B cell (primary cell): Measurements from ENCODE around the gene PRLH. TPM values are rescaled to one million over a fixed set of nuclear protein-coding genes. Genes with fewer than 3 reads are reported as not detected.

Experiments
- ATAC-seq: fragments of 200-7000 bp; cut with Tn5 transposase; one replicate; pipeline ENCODE4 v1.10.0; 2021; ENCODE audit warnings: low read depth, mild to moderate bottlenecking, moderate number of reproducible peaks, moderate library complexity
- CTCF ChIA-PET: fragments of 350-600 bp; sonication (Branson Sonifier 250); formaldehyde crosslinking; loops from one replicate; lab custom pipeline; 2021; ENCODE audit warnings: antibody characterized with exemption, inconsistent platforms; lab: Charles Lee
- POLR2A ChIA-PET: fragments of 350-600 bp; sonication (Branson Sonifier 250); formaldehyde crosslinking; loops from one replicate; lab custom pipeline; 2021; ENCODE audit warnings: antibody characterized with exemption; lab: Charles Lee
- DNase-seq: peaks from one replicate; pipeline ENCODE4 v3.0.0; 2013
- H2AFZ ChIP-seq: 2 replicates; pipeline ENCODE4 v1.6.1; 2012; ENCODE audit warnings: mild to moderate bottlenecking, low read depth, low read length; ENCODE audit not compliant: insufficient read depth, poor library complexity, severe bottlenecking
- H3K27ac ChIP-seq, 2 donors: 1 replicate in 1 of 2; 2 replicates in 1 of 2; pipeline ENCODE4 v1.5.1; 2012 to 2013; ENCODE audit warnings: low read length in 2 of 2, mild to moderate bottlenecking in 2 of 2, moderate library complexity in 1 of 2
- H3K27me3 ChIP-seq, 4 experiments: fragments of 200-600 bp in 1 of 4; sonication (generic) in 1 of 4; replicated peaks in 1 of 4; 1 replicate in 2 of 4; 2 replicates in 2 of 4; pipeline versions ENCODE4 v1.6.1 to v1.7.0; 2013 to 2016; ENCODE audit warnings: low read length in 3 of 4, mild to moderate bottlenecking in 2 of 4, mixed read lengths in 1 of 4, moderate library complexity in 1 of 4; ENCODE audit not compliant: insufficient read depth in 4 of 4, control insufficient read depth in 3 of 4; ENCODE audit errors: control extremely low read depth in 1 of 4
- H3K36me3 ChIP-seq, 2 experiments: replicated peaks in 1 of 2; 1 replicate in 1 of 2; 2 replicates in 1 of 2; pipeline versions ENCODE4 v1.6.1 to v1.7.1; 2013; ENCODE audit warnings: low read length in 1 of 2; ENCODE audit not compliant: insufficient read depth in 2 of 2, control insufficient read depth in 1 of 2; ENCODE audit errors: control extremely low read depth in 1 of 2, extremely low read depth in 1 of 2
- H3K4me1 ChIP-seq, 2 donors: fragments of 200-600 bp in 1 of 2; sonication (generic) in 1 of 2; 1 replicate in 1 of 2; 2 replicates in 1 of 2; pipeline versions ENCODE4 v1.5.1 to v1.6.1; 2013 to 2017; ENCODE audit warnings: low read length in 2 of 2; ENCODE audit not compliant: control insufficient read depth in 2 of 2, insufficient read depth in 2 of 2
- H3K4me2 ChIP-seq: replicated peaks from 2 replicates; pipeline ENCODE3; 2012; ENCODE audit warnings: mild to moderate bottlenecking, low read depth, low read length; ENCODE audit not compliant: poor library complexity, severe bottlenecking
- H3K4me3 ChIP-seq, 5 experiments: fragments of 200-600 bp in 1 of 5; sonication (generic) in 1 of 5; 1 replicate in 3 of 5; 2 replicates in 2 of 5; pipeline versions ENCODE4 v1.5.1 to v1.7.0; 2011 to 2016; ENCODE audit warnings: low read length in 4 of 5, mild to moderate bottlenecking in 4 of 5, low read depth in 2 of 5, control low read depth in 1 of 5, moderate library complexity in 1 of 5; ENCODE audit not compliant: insufficient read depth in 1 of 5; ENCODE audit errors: control extremely low read depth in 1 of 5, extremely low read depth in 1 of 5
- H3K79me2 ChIP-seq: fragments of 200-600 bp; sonication (generic); one replicate; pipeline ENCODE4 v1.6.0; 2016; ENCODE audit warnings: low read length; ENCODE audit not compliant: control insufficient read depth, insufficient read depth
- H3K9ac ChIP-seq: fragments of 200-600 bp; sonication (generic); 2 replicates; pipeline ENCODE4 v1.6.1; 2017; ENCODE audit warnings: mild to moderate bottlenecking, low read length, moderate library complexity
- H3K9me3 ChIP-seq, 3 donors: one replicate each; pipeline versions ENCODE4 v1.6.1 to v1.7.1; 2013; ENCODE audit warnings: low read length in 2 of 3; ENCODE audit not compliant: control insufficient read depth in 2 of 3, insufficient read depth in 1 of 3; ENCODE audit errors: control extremely low read depth in 1 of 3
- H4K20me1 ChIP-seq: 2 replicates; pipeline ENCODE4 v1.6.0; 2012; ENCODE audit warnings: mild to moderate bottlenecking, low read length; ENCODE audit not compliant: insufficient read depth, control insufficient read depth, poor library complexity, severe bottlenecking
- H3K27ac Mint-ChIP-seq: one replicate; pipeline ENCODE4 v1.8.0; 2021; ENCODE audit warnings: mixed read lengths
- H3K27me3 Mint-ChIP-seq: one replicate; pipeline ENCODE4 v1.8.0; 2021; ENCODE audit warnings: mixed read lengths
- H3K4me1 Mint-ChIP-seq: one replicate; pipeline ENCODE4 v1.8.0; 2021; ENCODE audit warnings: mixed read lengths
- H3K4me3 Mint-ChIP-seq: one replicate; pipeline ENCODE4 v1.8.0; 2021; ENCODE audit warnings: mixed read lengths
- H3K9me3 Mint-ChIP-seq: one replicate; pipeline ENCODE4 v1.8.0; 2022; ENCODE audit warnings: mixed read lengths; ENCODE audit not compliant: insufficient read depth
- CTCF ChIP-seq: fragments of 200-600 bp; IDR thresholded peaks from one replicate; pipeline ENCODE4 v1.8.0; 2022; ENCODE audit warnings: antibody characterized with exemption, mild to moderate bottlenecking
- EZH2 ChIP-seq: IDR thresholded peaks from 2 replicates; pipeline ENCODE4 v1.6.1; 2012; ENCODE audit warnings: borderline replicate concordance, low read depth, mild to moderate bottlenecking, moderate library complexity, low read length; ENCODE audit not compliant: insufficient read depth, poor library complexity, severe bottlenecking
- WGBS: methylation state at CpG from one replicate; pipeline ENCODE4 v1.1.5; 2013; ENCODE audit warnings: missing lambda C conversion rate; ENCODE audit not compliant: insufficient coverage; 5-methylcytosine and 5-hydroxymethylcytosine counted together
- intact Hi-C: fragments of 100-400 bp; cut with micrococcal nuclease; formaldehyde crosslinking; loops from one replicate; pipeline ENCODE4 v1.10.0; 2022
- polyA plus RNA-seq: library from polyadenylated mRNA; depleted of rRNA; stranded (reverse); fragments of >200 nt; gene quantifications from 2 replicates; pipeline ENCODE4 v1.2.3, GENCODE V29; 2012
- total RNA-seq, 2 donors: library from RNA; stranded (reverse); fragments of 120-200 nt in 1 of 2; gene quantifications; 1 replicate in 1 of 2; 2 replicates in 1 of 2; pipeline versions ENCODE4 v1.2.3 to v1.2.4, GENCODE V29; 2013 to 2022

Gene PRLH
- total and polyA plus RNA-seq, 2 donors (not counting 1 experiment from before 2014, with no cell fraction given): not detected

DNA sequence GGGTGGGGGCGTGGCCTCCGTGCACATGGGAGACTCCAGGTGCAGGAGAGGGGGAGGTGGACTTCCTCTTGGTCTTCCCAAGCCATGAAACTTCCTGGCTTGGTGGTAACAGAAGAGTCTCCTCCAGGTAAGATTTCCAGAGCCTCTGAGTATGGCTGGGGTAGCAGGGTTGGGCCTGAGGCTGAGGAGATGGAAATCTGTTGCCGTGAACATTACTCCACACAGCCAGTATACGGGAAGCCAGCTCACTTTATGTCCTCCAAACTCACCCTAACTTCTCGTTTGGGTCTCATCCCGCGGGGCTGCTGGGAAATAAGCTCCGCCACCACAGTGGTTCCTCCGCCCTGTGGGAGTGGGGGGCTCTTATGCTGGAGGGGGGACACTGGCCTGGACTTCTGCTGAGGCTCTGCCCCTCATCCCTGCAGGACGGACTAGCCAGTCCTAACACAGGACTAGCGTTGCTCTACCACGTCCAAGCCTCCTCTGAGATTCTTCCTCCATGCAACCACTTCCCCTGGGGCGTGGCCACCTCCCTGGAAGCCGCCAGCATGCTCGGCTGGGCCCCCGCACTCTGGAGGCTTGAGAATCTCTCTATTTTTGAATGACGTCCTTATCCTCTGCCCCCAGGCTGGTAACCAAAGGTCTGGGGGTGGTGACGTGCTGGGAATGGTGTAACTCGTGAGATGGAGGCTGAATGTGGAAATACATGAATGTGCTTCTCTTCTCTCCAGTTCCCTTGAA, 24.9 kb downstream of the PRLH start:
- Histone ChIP-seq H3K27ac (no peak overlapping the region), H3K4me2 (peak overlapping the region; percentile 20), H3K4me3 (no peak overlapping the region), H3K9me3 (peaks cover 0 to 4% (median 0%) of the 10 kb centered on the region in 3 donors), H3K4me1 (peaks cover 9 to 10% of the 10 kb centered on the region in 2 donors), H3K9ac (no peak overlapping the region), H3K79me2 (no peaks in the 10 kb centered on the region), H3K27me3 (peaks cover 0 to 4% (median 0%) of the 10 kb centered on the region in 4 experiments), H4K20me1 (no peaks in the 10 kb centered on the region), H3K36me3 (no peaks in the 10 kb centered on the region), H2AFZ (peak overlapping the region; percentile 32)
- ATAC-seq (no peak), DNase-seq (no peak)
- intact Hi-C loops: no loop called here
- ChIA-PET POLR2A (no interaction called here), CTCF (interaction anchor here (0.9 kb wide), 1 partner anchor 16 kb away, joined by 3 read pairs; no protein-coding TSS in a partner anchor)
- TF ChIP-seq CTCF (no peak), EZH2 (no peak)
- Mint-ChIP-seq H3K4me1 (peaks cover 17% of the 10 kb centered on the region), H3K9me3 (no peaks in the 10 kb centered on the region), H3K27me3 (peaks cover 10% of the 10 kb centered on the region), H3K4me3 (no peak overlapping the region), H3K27ac (no peak overlapping the region)
- 16% methylated on average over 8 of the region's 19 CpGs for WGBS

DNA sequence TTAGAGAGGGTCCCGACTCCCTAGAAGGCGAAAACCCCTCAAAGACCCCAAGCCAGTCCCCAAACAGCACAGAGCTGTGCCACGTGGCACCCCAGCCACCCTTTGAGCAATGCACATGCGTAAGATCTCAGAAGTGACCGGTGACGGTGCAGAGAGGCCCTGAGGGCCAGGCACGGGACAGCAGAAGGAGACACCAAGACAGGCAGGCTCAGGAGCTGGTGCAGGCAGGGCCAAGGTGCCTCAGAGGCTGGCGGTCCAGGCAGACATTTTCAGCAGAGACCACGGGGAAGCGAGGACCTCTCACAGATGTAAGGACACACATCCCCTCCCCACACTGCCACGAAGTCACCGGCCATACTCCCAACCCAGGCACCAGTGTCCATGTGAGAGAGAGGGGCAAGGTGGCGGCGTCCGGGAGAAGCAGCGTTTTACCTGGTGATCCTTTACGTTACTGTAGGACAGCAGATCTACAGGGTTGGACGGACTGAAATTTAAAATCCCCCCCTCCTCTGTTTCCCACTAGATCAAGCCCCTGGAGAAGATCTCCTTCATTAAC, 26.1 kb downstream of the PRLH start:
- H3K27me3 Mint-ChIP-seq: peaks cover 6% of the 10 kb centered on the region
- H3K27ac Mint-ChIP-seq: no peak overlapping the region
- peaks cover 0 to 4% (median 0%) of the 10 kb centered on the region in 4 experiments for H3K27me3 ChIP-seq
- POLR2A ChIA-PET: no interaction called here
- intact Hi-C loops: no loop called here
- CTCF ChIA-PET: interaction anchor here (0.6 kb wide), 1 partner anchor 114 kb away, joined by 3 read pairs; no protein-coding TSS in a partner anchor
- no peak for ATAC-seq
- H3K4me1 ChIP-seq: peaks cover 9 to 10% of the 10 kb centered on the region in 2 donors
- DNase-seq: no peak
- H3K4me3 ChIP-seq: no peak overlapping the region
- H3K9ac ChIP-seq: no peak overlapping the region
- H2AFZ ChIP-seq: no peak overlapping the region
- H3K79me2 ChIP-seq: no peaks in the 10 kb centered on the region
- no peaks in the 10 kb centered on the region for H4K20me1 ChIP-seq
- no peaks in the 10 kb centered on the region for H3K36me3 ChIP-seq
- TF ChIP-seq EZH2 (no peak), CTCF (no peak)
- H3K4me2 ChIP-seq: no peak overlapping the region
- H3K4me3 Mint-ChIP-seq: no peak overlapping the region
- H3K9me3 ChIP-seq: peaks cover 0 to 4% (median 0%) of the 10 kb centered on the region in 3 donors
- H3K9me3 Mint-ChIP-seq: no peaks in the 10 kb centered on the region
- no peak overlapping the region for H3K27ac ChIP-seq
- peaks cover 18% of the 10 kb centered on the region for H3K4me1 Mint-ChIP-seq
- 91% methylated on average over 8 of the region's 18 CpGs for WGBS
